Measurements from ENCODE around the gene UGT1A4.

Gene UGT1A4

DNA sequence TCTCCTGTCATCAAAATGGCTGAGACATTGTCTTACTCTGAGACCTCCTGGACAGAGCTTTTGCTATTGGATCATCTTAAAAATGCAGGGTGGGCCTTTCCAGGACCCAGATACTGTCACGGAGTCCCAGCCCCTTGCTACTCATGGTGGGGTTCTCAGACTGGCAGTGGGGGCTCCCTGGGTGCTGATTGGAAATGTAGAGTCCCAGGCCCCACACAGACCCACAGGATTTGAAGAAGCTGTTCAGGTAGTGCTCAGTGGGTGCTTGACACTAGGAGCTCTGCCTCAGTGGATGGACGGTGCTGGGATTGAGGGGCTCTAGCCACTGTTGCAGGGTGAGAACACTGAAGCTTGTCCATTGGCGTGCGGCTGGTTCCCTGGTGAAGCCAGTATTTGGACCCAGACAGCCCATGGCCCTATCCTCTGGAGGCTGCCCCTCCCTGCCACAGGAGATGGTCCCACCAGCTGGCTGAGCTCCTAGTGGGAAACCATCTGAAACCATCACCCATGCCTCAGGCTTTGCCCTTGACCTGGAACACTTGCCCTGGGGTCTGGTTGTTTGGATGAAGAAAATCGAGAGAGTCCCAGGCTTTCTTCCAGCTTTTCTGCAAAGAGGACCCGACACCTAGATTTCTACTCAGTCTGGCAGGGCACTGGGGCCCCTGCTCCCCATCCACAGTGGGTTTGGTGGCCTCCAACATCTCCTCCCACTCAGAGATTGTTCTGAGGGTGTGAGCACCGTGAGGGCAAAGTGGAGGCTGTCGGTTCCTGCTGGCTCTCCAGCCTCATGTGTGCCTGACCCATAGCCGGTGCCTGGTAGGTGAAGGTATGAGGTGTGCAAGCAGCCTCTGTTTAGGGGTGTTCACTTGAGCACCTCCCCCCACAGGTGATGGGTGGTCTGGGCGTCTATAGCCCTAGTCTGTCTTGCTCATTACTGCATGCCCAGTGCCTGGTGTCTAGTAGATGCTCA lies 89.7 kb downstream of the UGT1A4 start:
- no peak for TF ChIP-seq CTCF (IDR thresholded peaks at IDR 0.05; ENCODE audit: control insufficient read depth, extremely low read depth, insufficient read depth)
- no peak for DNase-seq (ENCODE audit: low read depth)
- no peak overlapping the region for H3K4me3 ChIP-seq (ENCODE audit: low read depth, low read length)

- no peak for TF ChIP-seq CTCF (IDR thresholded peaks at IDR 0.05; ENCODE audit: control insufficient read depth, extremely low read depth, insufficient read depth)
- DNase-seq (ENCODE audit: low read depth): no peak
- no peak overlapping the region for H3K4me3 ChIP-seq (ENCODE audit: low read depth, low read length)
These were observed 91.8 kb downstream of the UGT1A4 start for GRCh38 chr2:233810385-233810784.

GRCh38 chr2:233811087-233811486 lies 92.6 kb downstream of the UGT1A4 start:
- TF ChIP-seq CTCF (IDR thresholded peaks at IDR 0.05; ENCODE audit: control insufficient read depth, extremely low read depth, insufficient read depth): no peak
- no peak for DNase-seq (ENCODE audit: low read depth)
- no peak overlapping the region for H3K4me3 ChIP-seq (ENCODE audit: low read depth, low read length)

- H3K4me3 ChIP-seq (ENCODE audit: low read depth, low read length): no peak overlapping the region
- TF ChIP-seq CTCF (IDR thresholded peaks at IDR 0.05; ENCODE audit: control insufficient read depth, extremely low read depth, insufficient read depth): no peak
- no peak for DNase-seq (ENCODE audit: low read depth)
These were observed 93.2 kb downstream of the UGT1A4 start for GRCh38 chr2:233811732-233812131.

GRCh38 chr2:233813236-233814055 lies 94.9 kb downstream of the UGT1A4 start:
- no peak for TF ChIP-seq CTCF (IDR thresholded peaks at IDR 0.05; ENCODE audit: control insufficient read depth, extremely low read depth, insufficient read depth)
- no peak overlapping the region for H3K4me3 ChIP-seq (ENCODE audit: low read depth, low read length)
- DNase-seq (ENCODE audit: low read depth): no peak

GRCh38 chr2:233814056-233814835 lies 95.7 kb downstream of the UGT1A4 start:
- no peak overlapping the region for H3K4me3 ChIP-seq (ENCODE audit: low read depth, low read length)
- no peak for DNase-seq (ENCODE audit: low read depth)
- no peak for TF ChIP-seq CTCF (IDR thresholded peaks at IDR 0.05; ENCODE audit: control insufficient read depth, extremely low read depth, insufficient read depth)
